Testis (tissue), 2 donors: ENCODE data around the gene GLIS1.

Experiments
- POLR2A ChIP-seq: fragments of 450-650 bp; IDR thresholded peaks from one replicate; pipeline ENCODE4 v1.6.1; 2017; ENCODE audit warnings: antibody characterized with exemption, mild to moderate bottlenecking, moderate library complexity
- TF ChIP-seq, protein P1 (sequence below), 3 experiments: fragments of 450-650 bp in 2 of 3; fragments of 200-600 bp in 1 of 3; sonication (generic) in 1 of 3; IDR thresholded peaks; one replicate each; pipeline ENCODE4 v1.5.1; 2016 to 2019; ENCODE audit warnings: antibody characterized with exemption in 3 of 3, mild to moderate bottlenecking in 2 of 3, moderate library complexity in 1 of 3

- TF ChIP-seq, protein P1, sequence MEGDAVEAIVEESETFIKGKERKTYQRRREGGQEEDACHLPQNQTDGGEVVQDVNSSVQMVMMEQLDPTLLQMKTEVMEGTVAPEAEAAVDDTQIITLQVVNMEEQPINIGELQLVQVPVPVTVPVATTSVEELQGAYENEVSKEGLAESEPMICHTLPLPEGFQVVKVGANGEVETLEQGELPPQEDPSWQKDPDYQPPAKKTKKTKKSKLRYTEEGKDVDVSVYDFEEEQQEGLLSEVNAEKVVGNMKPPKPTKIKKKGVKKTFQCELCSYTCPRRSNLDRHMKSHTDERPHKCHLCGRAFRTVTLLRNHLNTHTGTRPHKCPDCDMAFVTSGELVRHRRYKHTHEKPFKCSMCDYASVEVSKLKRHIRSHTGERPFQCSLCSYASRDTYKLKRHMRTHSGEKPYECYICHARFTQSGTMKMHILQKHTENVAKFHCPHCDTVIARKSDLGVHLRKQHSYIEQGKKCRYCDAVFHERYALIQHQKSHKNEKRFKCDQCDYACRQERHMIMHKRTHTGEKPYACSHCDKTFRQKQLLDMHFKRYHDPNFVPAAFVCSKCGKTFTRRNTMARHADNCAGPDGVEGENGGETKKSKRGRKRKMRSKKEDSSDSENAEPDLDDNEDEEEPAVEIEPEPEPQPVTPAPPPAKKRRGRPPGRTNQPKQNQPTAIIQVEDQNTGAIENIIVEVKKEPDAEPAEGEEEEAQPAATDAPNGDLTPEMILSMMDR (IDR thresholded peaks at IDR 0.05): no peak
- TF ChIP-seq POLR2A: no peak
These were observed 66.7 kb downstream of the GLIS1 start for GRCh38 chr1:53672243-53672642.
